Nephron (organoid): ENCODE measurements around the gene ZMYND19.
"Not testable (repeated sequence)": the region's sequence is repeated elsewhere in the genome, so short reads cannot be mapped to it uniquely, and the experiment has no call there.

ENCODE experiments used
- H3K27ac Mint-ChIP-seq, 3 experiments: 2 replicates each; pipeline ENCODE4 v1.8.0; 2020; ENCODE audit warnings: mixed read lengths in 3 of 3, mild to moderate bottlenecking in 2 of 3, moderate library complexity in 1 of 3
- H3K27me3 Mint-ChIP-seq: 2 replicates; pipeline ENCODE4 v1.8.0; 2021; ENCODE audit warnings: low read depth, mild to moderate bottlenecking, moderate library complexity, mixed read lengths
- H3K36me3 Mint-ChIP-seq: 2 replicates; pipeline ENCODE4 v1.8.0; 2020; ENCODE audit warnings: low read depth, mixed read lengths
- H3K4me1 Mint-ChIP-seq: 2 replicates; pipeline ENCODE4 v1.8.0; 2020; ENCODE audit warnings: mixed read lengths
- H3K4me3 Mint-ChIP-seq, 3 experiments: 2 replicates each; pipeline ENCODE4 v1.8.0; 2020; ENCODE audit warnings: mild to moderate bottlenecking in 3 of 3, mixed read lengths in 3 of 3, moderate library complexity in 2 of 3
- H3K9me3 Mint-ChIP-seq: 2 replicates; pipeline ENCODE4 v1.8.0; 2020; ENCODE audit warnings: mixed read lengths
- TF ChIP-seq, protein P1 (sequence below), 3 experiments: fragments of 200-600 bp; sonication (generic); IDR thresholded peaks; one replicate each; pipeline ENCODE4 v1.5.0; 2021; ENCODE audit warnings: antibody characterized with exemption in 3 of 3; ENCODE audit not compliant: unreplicated experiment in 3 of 3

The ZMYND19 gene

DNA sequence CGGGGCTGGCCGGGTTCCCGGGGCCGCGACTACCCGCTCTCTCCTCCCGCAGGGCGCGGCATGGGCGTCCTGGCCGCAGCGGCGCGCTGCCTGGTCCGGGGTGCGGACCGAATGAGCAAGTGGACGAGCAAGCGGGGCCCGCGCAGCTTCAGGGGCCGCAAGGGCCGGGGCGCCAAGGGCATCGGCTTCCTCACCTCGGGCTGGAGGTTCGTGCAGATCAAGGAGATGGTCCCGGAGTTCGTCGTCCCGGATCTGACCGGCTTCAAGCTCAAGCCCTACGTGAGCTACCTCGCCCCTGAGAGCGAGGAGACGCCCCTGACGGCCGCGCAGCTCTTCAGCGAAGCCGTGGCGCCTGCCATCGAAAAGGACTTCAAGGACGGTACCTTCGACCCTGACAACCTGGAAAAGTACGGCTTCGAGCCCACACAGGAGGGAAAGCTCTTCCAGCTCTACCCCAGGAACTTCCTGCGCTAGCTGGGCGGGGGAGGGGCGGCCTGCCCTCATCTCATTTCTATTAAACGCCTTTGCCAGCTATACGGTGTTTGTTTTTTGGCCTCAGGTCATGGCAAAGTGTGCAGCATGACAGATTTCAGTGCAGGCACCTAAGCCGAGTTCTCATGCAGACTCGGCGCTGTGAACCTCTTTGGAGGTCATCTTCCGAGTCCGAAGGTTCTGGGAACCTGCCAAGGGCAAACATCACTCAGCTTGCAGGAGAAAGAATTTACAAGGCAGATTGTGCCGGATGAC is 38.1 kb downstream of the ZMYND19 start:
- Mint-ChIP-seq H3K4me1 (peaks cover 19% of the 10 kb centered on the region), H3K4me3 (peak overlapping the region; percentile 89 to 96 (median 94)), H3K27ac (peak overlapping the region; percentile 66 to 78 (median 76)), H3K36me3 (peaks cover 32% of the 10 kb centered on the region), H3K27me3 (no peaks in the 10 kb centered on the region), H3K9me3 (no peaks in the 10 kb centered on the region)
- TF ChIP-seq, protein P1, sequence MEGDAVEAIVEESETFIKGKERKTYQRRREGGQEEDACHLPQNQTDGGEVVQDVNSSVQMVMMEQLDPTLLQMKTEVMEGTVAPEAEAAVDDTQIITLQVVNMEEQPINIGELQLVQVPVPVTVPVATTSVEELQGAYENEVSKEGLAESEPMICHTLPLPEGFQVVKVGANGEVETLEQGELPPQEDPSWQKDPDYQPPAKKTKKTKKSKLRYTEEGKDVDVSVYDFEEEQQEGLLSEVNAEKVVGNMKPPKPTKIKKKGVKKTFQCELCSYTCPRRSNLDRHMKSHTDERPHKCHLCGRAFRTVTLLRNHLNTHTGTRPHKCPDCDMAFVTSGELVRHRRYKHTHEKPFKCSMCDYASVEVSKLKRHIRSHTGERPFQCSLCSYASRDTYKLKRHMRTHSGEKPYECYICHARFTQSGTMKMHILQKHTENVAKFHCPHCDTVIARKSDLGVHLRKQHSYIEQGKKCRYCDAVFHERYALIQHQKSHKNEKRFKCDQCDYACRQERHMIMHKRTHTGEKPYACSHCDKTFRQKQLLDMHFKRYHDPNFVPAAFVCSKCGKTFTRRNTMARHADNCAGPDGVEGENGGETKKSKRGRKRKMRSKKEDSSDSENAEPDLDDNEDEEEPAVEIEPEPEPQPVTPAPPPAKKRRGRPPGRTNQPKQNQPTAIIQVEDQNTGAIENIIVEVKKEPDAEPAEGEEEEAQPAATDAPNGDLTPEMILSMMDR (IDR thresholded peaks at IDR 0.05; ENCODE audit: unreplicated experiment in 3 of 3), result no peak

DNA sequence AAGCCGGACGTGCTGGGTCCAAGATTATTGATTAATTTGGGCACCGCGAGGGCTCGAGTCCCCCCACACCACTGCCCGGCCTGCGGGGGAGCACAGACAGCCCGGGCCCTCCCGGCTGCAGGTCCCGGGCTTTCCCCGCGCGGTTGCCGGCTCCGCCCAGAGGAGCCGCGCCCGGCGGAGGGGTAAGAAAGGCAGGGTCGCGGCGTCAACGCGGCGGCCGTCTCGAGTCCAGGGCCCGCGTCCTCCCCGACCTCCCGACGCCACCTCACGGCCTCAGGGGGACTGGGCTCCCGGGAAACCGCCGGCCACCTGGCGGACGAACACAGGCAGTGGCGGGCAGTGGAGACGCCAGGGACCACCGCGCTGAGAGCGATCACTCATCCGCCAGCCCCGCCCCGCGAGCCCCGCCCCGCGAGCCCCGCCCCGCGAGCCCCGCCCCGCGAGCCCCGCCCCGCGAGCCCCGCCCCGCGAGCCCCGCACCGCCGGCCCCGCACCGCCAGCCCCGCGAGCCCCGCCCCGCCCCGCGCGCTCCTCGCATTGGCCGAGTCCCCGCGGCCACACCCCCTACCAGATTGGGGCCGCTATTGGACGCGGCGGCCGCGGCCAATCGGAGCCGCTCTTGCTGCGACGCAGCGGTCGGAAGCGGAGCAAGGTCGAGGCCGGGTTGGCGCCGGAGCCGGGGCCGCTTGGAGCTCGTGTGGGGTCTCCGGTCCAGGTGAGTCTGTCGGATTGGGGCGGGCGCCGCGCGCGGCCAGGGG is 38.9 kb downstream of the ZMYND19 start, which contains the start of gene MRPL41:
Gene MRPL41, plus strand, starts transcription at position 616 of the 758 bp plus-strand sequence. CDS start 203 bp downstream, outside the sequence.
- H3K36me3 Mint-ChIP-seq, result peaks cover 26% of the 10 kb centered on the region
- TF ChIP-seq, protein P1 (IDR thresholded peaks at IDR 0.05; ENCODE audit: unreplicated experiment in 3 of 3), result peak; percentile 55 to 62 (median 57)
- peaks cover 19% of the 10 kb centered on the region for H3K4me1 Mint-ChIP-seq
- H3K27ac Mint-ChIP-seq, result peak within 1 kb of the TSS; percentile 66 to 78 (median 76)
- no peaks in the 10 kb centered on the region for H3K27me3 Mint-ChIP-seq
- H3K4me3 Mint-ChIP-seq, result peak within 1 kb of the TSS; percentile 89 to 96 (median 94)
- no peaks in the 10 kb centered on the region for H3K9me3 Mint-ChIP-seq

DNA sequence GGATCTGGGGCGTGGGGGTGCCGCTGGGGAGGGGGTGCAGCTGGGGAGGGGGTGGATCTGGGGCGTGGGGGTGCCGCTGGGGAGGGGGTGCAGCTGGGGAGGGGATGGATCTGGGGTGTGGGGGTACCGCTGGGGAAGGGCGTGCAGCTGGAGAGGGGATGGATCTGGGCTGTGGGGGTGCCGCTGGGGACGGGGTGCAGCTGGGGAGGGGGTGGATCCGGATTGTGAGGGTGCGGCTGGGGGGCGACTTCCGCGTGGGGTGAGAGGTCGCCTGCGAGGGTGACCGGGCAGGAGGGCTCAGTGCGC is 39.4 kb downstream of the ZMYND19 start:
- Mint-ChIP-seq H3K4me1 (peaks cover 17% of the 10 kb centered on the region), H3K4me3 (peak overlapping the region; percentile 48 to 79 (median 66)), H3K36me3 (peaks cover 25% of the 10 kb centered on the region)
- H3K9me3 Mint-ChIP-seq, H3K27me3 Mint-ChIP-seq, H3K27ac Mint-ChIP-seq: not testable (repeated sequence)

DNA sequence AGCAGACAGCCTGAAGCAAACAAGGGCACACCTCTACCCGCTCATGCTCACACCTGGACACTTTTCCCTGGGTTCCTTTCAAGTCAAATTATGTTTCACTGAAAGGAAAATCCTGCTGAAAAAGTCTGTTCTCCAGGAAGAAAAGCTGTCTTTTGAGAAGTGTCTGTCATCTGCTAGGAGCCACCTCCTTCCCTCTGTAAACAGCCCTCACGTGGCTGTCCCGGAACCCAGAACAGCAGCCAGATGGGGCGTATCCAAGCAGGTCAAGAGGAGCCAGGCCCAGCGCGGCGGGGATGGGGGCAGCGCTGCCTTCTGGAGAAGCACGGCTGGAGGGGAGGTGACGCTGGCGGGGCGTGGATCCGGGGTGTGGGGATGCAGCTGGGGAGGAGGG is 40.1 kb downstream of the ZMYND19 start, which contains the start of gene PNPLA7:
Gene PNPLA7, minus strand, starts transcription at position 172 of the 391 bp plus-strand sequence. CDS start 205 bp downstream, outside the sequence.
- peaks cover 18% of the 10 kb centered on the region for H3K36me3 Mint-ChIP-seq
- H3K27me3 Mint-ChIP-seq, result no peaks in the 10 kb centered on the region
- H3K27ac Mint-ChIP-seq, result peak within 1 kb of the TSS; percentile 86 to 93 (median 87)
- H3K9me3 Mint-ChIP-seq, result no peaks in the 10 kb centered on the region
- TF ChIP-seq, protein P1 (IDR thresholded peaks at IDR 0.05; ENCODE audit: unreplicated experiment in 3 of 3), result no peak
- H3K4me1 Mint-ChIP-seq, result peaks cover 14% of the 10 kb centered on the region
- peak within 1 kb of the TSS; percentile 88 to 96 (median 91) for H3K4me3 Mint-ChIP-seq

DNA sequence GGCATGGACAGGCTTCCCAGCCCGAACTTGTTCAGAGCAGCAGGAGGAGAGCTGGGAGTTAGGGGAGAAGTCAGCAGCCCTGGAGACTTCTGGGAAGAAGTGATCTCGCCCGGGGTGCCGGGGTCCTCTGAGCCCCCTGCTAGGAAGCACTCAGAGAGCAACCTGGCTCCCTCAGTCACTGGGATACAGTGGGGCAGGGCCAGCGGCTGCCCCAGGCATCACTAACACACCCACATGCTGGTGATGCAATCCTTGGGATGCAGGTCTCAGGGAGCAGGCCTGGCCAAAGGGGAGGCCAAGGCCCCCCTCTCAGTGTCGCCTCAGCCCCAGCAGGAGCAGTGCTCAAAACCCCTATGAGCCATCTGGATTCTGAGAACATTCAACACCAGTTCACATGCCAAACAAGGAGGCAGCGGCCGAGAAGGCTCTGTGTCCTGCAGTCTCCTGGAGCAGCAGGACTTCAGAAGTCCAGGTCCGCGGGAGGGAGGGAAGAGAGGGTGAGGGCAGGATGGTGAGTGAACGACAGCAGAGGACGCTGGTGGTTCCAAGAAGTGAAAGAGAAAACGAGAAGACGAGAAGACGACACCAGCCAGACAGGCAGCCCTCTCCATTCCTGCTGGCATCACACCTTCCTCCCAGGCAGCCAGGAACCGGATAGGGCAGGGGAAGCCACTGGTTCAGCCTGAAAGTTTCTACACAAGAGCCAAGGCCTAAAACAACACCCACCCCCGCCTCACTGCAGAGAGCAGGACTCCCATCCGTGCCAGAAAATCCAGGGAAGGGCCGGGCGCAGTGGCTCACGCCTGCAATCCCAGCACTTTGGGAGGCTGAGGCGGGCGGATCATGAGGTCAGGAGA is 42.4 kb downstream of the ZMYND19 start:
- Mint-ChIP-seq H3K27ac (peak overlapping the region in 2 of 3 experiments; percentile 50 to 86), H3K36me3 (peaks cover 4% of the 10 kb centered on the region)

More for the DNA sequence above, 42.4 kb downstream of the ZMYND19 start:
- TF ChIP-seq, protein P1 (IDR thresholded peaks at IDR 0.05; ENCODE audit: unreplicated experiment in 3 of 3), result no peak
- Mint-ChIP-seq H3K27me3 (peaks cover 1% of the 10 kb centered on the region), H3K4me1 (peaks cover 14% of the 10 kb centered on the region), H3K4me3 (peak overlapping the region; percentile 27 to 70 (median 51)), H3K9me3 (no peaks in the 10 kb centered on the region)
